Measurements from ENCODE around the gene RNF34. TPM values are rescaled to one million over a fixed set of nuclear protein-coding genes. Genes with fewer than 3 reads are reported as not detected.

RNF34 gene
- total RNA-seq, 1 experiment from 2014 or later, result 66.4 TPM

DNA sequence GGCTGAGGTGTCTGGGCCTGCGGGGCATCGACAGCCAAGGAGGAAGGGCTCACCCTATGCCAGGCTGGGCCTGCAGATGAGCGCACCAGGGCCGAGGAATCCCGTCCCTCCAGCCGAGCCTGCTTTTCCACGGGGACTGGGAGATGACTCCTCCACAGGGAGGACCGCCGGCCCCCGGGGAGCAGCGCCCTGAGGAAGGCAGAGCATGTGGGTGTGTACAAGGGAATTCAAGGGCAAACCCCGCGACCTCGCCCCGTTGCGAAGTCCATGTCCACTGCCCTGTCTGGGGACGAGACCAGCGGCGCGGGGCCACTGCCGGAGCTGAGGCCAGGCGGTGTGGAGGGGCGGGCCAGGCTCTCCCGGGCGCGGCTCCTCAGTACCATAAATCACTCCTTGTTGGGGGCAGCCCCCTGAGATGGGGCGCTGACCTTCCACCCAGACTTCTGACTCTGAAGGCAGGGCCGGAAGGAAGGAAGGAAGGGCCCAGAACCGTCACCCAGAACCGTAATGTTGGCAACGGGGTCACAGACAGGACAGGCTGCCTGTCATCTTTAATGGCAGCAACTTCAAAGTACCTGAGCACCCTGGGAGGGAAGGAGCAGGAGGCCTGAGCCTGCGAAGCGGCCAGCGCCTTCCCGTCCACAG, 52.5 kb downstream of the RNF34 start:
- Histone ChIP-seq H3K79me1 (ENCODE audit: insufficient read depth, low read depth, low read length, poor library complexity, severe bottlenecking) (peaks cover 15% of the 10 kb centered on the region), H4K91ac (ENCODE audit: insufficient read length, low read depth, low read length) (no peak overlapping the region), H2BK120ac (ENCODE audit: low read depth, low read length, poor library complexity, severe bottlenecking) (no peak overlapping the region), H2BK5ac (ENCODE audit: insufficient read length, low read length) (no peak overlapping the region), H3K56ac (ENCODE audit: insufficient read length, low read depth, low read length) (no peak overlapping the region), H2BK20ac (ENCODE audit: low read depth, low read length, poor library complexity, severe bottlenecking) (no peak overlapping the region), H4K8ac (replicated peaks; ENCODE audit: insufficient read length, low read depth, low read length) (no peak overlapping the region), H3K23ac (ENCODE audit: insufficient read length, low read depth, low read length) (no peak overlapping the region), H3T11ph (ENCODE audit: low read length) (no peak overlapping the region), H3K4ac (ENCODE audit: low read depth, low read length) (no peak overlapping the region), H3K14ac (ENCODE audit: insufficient read depth, low read length) (no peak overlapping the region), H2BK12ac (ENCODE audit: insufficient read length, low read depth, low read length) (no peak overlapping the region), H3K9ac (ENCODE audit: extremely low read depth, insufficient read length, low read length) (no peak overlapping the region), H3K23me2 (ENCODE audit: insufficient read length, low read depth, low read length, poor library complexity, severe bottlenecking) (no peaks in the 10 kb centered on the region), H3K27ac (ENCODE audit: insufficient read length, low read depth, low read length) (no peak overlapping the region), H2AK5ac (ENCODE audit: insufficient read length, low read length) (no peak overlapping the region), H3K4me2 (ENCODE audit: insufficient read depth, insufficient read length, low read length) (no peak overlapping the region), H3K79me2 (ENCODE audit: insufficient read depth, low read length) (peaks cover 3% of the 10 kb centered on the region; the same call in 1 of the 2 replicates), H3K27me3 (ENCODE audit: insufficient read depth, low read length) (no peaks in the 10 kb centered on the region), H2BK15ac (ENCODE audit: low read depth, low read length) (no peak overlapping the region), H2AFZ (ENCODE audit: low read length) (no peak overlapping the region), H3K18ac (ENCODE audit: insufficient read length, low read depth, low read length) (no peak overlapping the region), H3K4me1 (ENCODE audit: insufficient read depth, low read length) (no peaks in the 10 kb centered on the region), H4K5ac (ENCODE audit: insufficient read length, low read depth, low read length) (no peak overlapping the region), H4K20me1 (ENCODE audit: control insufficient read depth, insufficient read depth, insufficient read length) (no peaks in the 10 kb centered on the region), H3K9me3 (ENCODE audit: control insufficient read depth, low read depth, low read length) (no peaks in the 10 kb centered on the region)
- TF ChIP-seq, protein P1, sequence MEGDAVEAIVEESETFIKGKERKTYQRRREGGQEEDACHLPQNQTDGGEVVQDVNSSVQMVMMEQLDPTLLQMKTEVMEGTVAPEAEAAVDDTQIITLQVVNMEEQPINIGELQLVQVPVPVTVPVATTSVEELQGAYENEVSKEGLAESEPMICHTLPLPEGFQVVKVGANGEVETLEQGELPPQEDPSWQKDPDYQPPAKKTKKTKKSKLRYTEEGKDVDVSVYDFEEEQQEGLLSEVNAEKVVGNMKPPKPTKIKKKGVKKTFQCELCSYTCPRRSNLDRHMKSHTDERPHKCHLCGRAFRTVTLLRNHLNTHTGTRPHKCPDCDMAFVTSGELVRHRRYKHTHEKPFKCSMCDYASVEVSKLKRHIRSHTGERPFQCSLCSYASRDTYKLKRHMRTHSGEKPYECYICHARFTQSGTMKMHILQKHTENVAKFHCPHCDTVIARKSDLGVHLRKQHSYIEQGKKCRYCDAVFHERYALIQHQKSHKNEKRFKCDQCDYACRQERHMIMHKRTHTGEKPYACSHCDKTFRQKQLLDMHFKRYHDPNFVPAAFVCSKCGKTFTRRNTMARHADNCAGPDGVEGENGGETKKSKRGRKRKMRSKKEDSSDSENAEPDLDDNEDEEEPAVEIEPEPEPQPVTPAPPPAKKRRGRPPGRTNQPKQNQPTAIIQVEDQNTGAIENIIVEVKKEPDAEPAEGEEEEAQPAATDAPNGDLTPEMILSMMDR (conservative IDR thresholded peaks at IDR 0.05), result no peak
- DNase-seq, result no peak
- Mint-ChIP-seq H3K27ac (no peak overlapping the region), H3K27me3 (ENCODE audit: low read depth) (no peaks in the 10 kb centered on the region; the same call in 1 of the 2 replicates), H3K4me3 (no peak overlapping the region), H3K9me3 (no peaks in the 10 kb centered on the region), H3K4me1 (peaks cover 11 to 18% of the 10 kb centered on the region in 2 experiments), H3K36me3 (ENCODE audit: insufficient read depth in 1 of 3, low read depth in 3 of 3) (peaks cover 9 to 39% (median 25%) of the 10 kb centered on the region in 3 experiments; a peak in 6 of 7 replicates)
- WGBS (ENCODE audit: extremely low coverage, insufficient read length, low lambda C conversion rate), result no CpG with 5 or more reads among the region's 35 CpGs

Data from H9 (cell line).